Left lung (tissue), 10 donors: Measurements from ENCODE around the gene NEGR1. TPM values are rescaled to one million over a fixed set of nuclear protein-coding genes. Genes with fewer than 3 reads are reported as not detected.

ENCODE experiments used
- ATAC-seq: fragments of 200-7000 bp; cut with Tn5 transposase; one replicate; pipeline ENCODE4 v1.9.1; 2020; ENCODE audit warnings: moderate library complexity
- DNase-seq, 4 donors: peaks; one replicate each; pipeline ENCODE4 v3.0.0-alpha.2; 2013 to 2020
- H3K27ac ChIP-seq, 2 donors: fragments of 200-600 bp; sonication (generic) in 1 of 2; one replicate each; pipeline versions ENCODE4 v1.5.0 to v1.8.0; 2020 to 2021
- H3K27me3 ChIP-seq, 2 donors: fragments of 200-600 bp; sonication (generic) in 1 of 2; one replicate each; pipeline versions ENCODE4 v1.5.0 to v1.8.0; 2020 to 2021
- H3K36me3 ChIP-seq, 2 donors: fragments of 200-600 bp; sonication (generic) in 1 of 2; one replicate each; pipeline versions ENCODE4 v1.5.0 to v1.8.0; 2020 to 2021
- H3K4me1 ChIP-seq, 2 donors: fragments of 200-600 bp; one replicate each; pipeline ENCODE4 v1.8.0; 2021
- H3K4me3 ChIP-seq, 2 donors: fragments of 200-600 bp; sonication (generic) in 1 of 2; one replicate each; pipeline versions ENCODE4 v1.5.0 to v1.8.0; 2020 to 2021; ENCODE audit warnings: mild to moderate bottlenecking in 1 of 2
- H3K9me3 ChIP-seq, 2 donors: fragments of 200-600 bp; sonication (generic) in 1 of 2; one replicate each; pipeline versions ENCODE4 v1.5.0 to v1.8.0; 2020 to 2021
- CTCF ChIP-seq, 2 donors: fragments of 200-600 bp; sonication (generic) in 1 of 2; IDR thresholded peaks; one replicate each; pipeline versions ENCODE4 v1.5.0 to v1.8.0; 2021; ENCODE audit warnings: antibody characterized with exemption in 2 of 2
- intact Hi-C, 2 donors: fragments of 100-400 bp; cut with DNase I; formaldehyde crosslinking; loops; one replicate each; pipeline versions ENCODE4 v1.11.2 to v1.14.2; 2022
- polyA plus RNA-seq, 6 donors: library from polyadenylated mRNA; unstranded; fragments of 120-200 nt; gene quantifications; one replicate each; pipeline ENCODE4 v1.2.1, GENCODE V29; 2013; ENCODE audit not compliant: insufficient read length in 6 of 6
- total RNA-seq, 2 donors: library from RNA; stranded (reverse); fragmentation: NEBNext Ultra II Directional; extraction: Animal tissue kit (Norgen Biotek cat#: 25700); gene quantifications; one replicate each; pipeline ENCODE4 v1.2.1, GENCODE V29; 2021
- donor health status: DM: no; HTN: yes; CAD: no.
- donor health status: DM: no; HTN: no; CAD: no.

The NEGR1 gene
- total and polyA plus RNA-seq, 8 donors, result 2.4 to 5.7 (median 3.5) TPM

- H3K4me3 ChIP-seq, result no peak overlapping the region
- no peaks in the 10 kb centered on the region for H3K4me1 ChIP-seq
- H3K27me3 ChIP-seq, result no peaks in the 10 kb centered on the region
- no peaks in the 10 kb centered on the region for H3K9me3 ChIP-seq
- ATAC-seq (no peak), DNase-seq (no peak)
- H3K36me3 ChIP-seq, result no peaks in the 10 kb centered on the region
- intact Hi-C loops, result no loop called here
- no peak for TF ChIP-seq CTCF (IDR thresholded peaks at IDR 0.05)
- H3K27ac ChIP-seq, result no peak overlapping the region
Measured at GRCh38 chr1:71641903-71642302, 640.4 kb downstream of the NEGR1 start.

- no peak for TF ChIP-seq CTCF (IDR thresholded peaks at IDR 0.05)
- H3K9me3 ChIP-seq, result no peaks in the 10 kb centered on the region
- no peak overlapping the region for H3K27ac ChIP-seq
- intact Hi-C loops, result no loop called here
- H3K27me3 ChIP-seq, result no peaks in the 10 kb centered on the region
- ATAC-seq (no peak), DNase-seq (no peak)
- H3K4me1 ChIP-seq, result no peaks in the 10 kb centered on the region
- no peak overlapping the region for H3K4me3 ChIP-seq
- H3K36me3 ChIP-seq, result no peaks in the 10 kb centered on the region
Measured at GRCh38 chr1:71640998-71641397, 641.3 kb downstream of the NEGR1 start.

GRCh38 chr1:71640116-71640515, 642.2 kb downstream of the NEGR1 start:
- intact Hi-C loops, result no loop called here
- DNase-seq (no peak), ATAC-seq (no peak)
- no peak for TF ChIP-seq CTCF (IDR thresholded peaks at IDR 0.05)
- H3K4me3 ChIP-seq, result no peak overlapping the region
- no peaks in the 10 kb centered on the region for H3K27me3 ChIP-seq
- no peak overlapping the region for H3K27ac ChIP-seq
- no peaks in the 10 kb centered on the region for H3K9me3 ChIP-seq
- no peaks in the 10 kb centered on the region for H3K4me1 ChIP-seq
- H3K36me3 ChIP-seq, result no peaks in the 10 kb centered on the region

GRCh38 chr1:71638081-71638766, 644.1 kb downstream of the NEGR1 start:
- no peaks in the 10 kb centered on the region for H3K4me1 ChIP-seq
- H3K36me3 ChIP-seq, result no peaks in the 10 kb centered on the region
- no peak for DNase-seq
- H3K9me3 ChIP-seq, result no peaks in the 10 kb centered on the region
- no peak for ATAC-seq
- no peak overlapping the region for H3K4me3 ChIP-seq
- no peak for TF ChIP-seq CTCF (IDR thresholded peaks at IDR 0.05)
- intact Hi-C loops, result no loop called here
- no peak overlapping the region for H3K27ac ChIP-seq
- H3K27me3 ChIP-seq, result no peaks in the 10 kb centered on the region

GRCh38 chr1:71635568-71635967, 646.8 kb downstream of the NEGR1 start:
- DNase-seq, result no peak
- no peak overlapping the region for H3K27ac ChIP-seq
- H3K4me1 ChIP-seq, result no peaks in the 10 kb centered on the region
- no peaks in the 10 kb centered on the region for H3K27me3 ChIP-seq
- TF ChIP-seq CTCF (IDR thresholded peaks at IDR 0.05), result no peak
- ATAC-seq, result no peak
- no peaks in the 10 kb centered on the region for H3K9me3 ChIP-seq
- no peaks in the 10 kb centered on the region for H3K36me3 ChIP-seq
- H3K4me3 ChIP-seq, result no peak overlapping the region
- intact Hi-C loops, result no loop called here
